Muscle of back (tissue), 13 donors: Measurements from ENCODE around the gene PCNX3. TPM values are rescaled to one million over a fixed set of nuclear protein-coding genes. Genes with fewer than 3 reads are reported as not detected.

Experiments used
- DNase-seq, 3 donors: peaks; one replicate each; pipeline versions ENCODE4 v3.0.0 to v3.0.0-alpha.2; 2013
- long read RNA-seq, 9 donors: transcript quantifications; one replicate each; lab custom pipeline, GENCODE V29; 2026
- polyA plus RNA-seq, 10 donors: library from polyadenylated mRNA; unstranded; fragments of 120-200 nt; gene quantifications; one replicate each; pipeline ENCODE4 v1.2.1, GENCODE V29; 2013; ENCODE audit not compliant: insufficient read length in 10 of 10

Gene PCNX3
- 10 to 100 TPM; 12.6 to 23.6 (median 17.5) TPM for polyA plus RNA-seq
- long read RNA-seq, donor 1, partial matches to known transcripts: 0 of 1 reads
- long read RNA-seq, donor 1, other reads (novel, unspliced or antisense): 0 of 1 reads
- long read RNA-seq, donor 2, full-length matches to known transcripts: 1 of 1 reads
- long read RNA-seq, donor 2, partial matches to known transcripts: 0 of 1 reads
- long read RNA-seq, donor 2, other reads (novel, unspliced or antisense): 0 of 1 reads
- long read RNA-seq, donor 3: 0 reads
- long read RNA-seq, donor 4: 0 reads
- long read RNA-seq, donor 5, partial matches to known transcripts: 7 of 7 reads
- long read RNA-seq, donor 5, other reads (novel, unspliced or antisense): 0 of 7 reads
- long read RNA-seq, donor 6: 0 reads
- long read RNA-seq, donor 7: 0 reads
- long read RNA-seq, donor 8: 0 reads
- long read RNA-seq, donor 9: 0 reads

DNA sequence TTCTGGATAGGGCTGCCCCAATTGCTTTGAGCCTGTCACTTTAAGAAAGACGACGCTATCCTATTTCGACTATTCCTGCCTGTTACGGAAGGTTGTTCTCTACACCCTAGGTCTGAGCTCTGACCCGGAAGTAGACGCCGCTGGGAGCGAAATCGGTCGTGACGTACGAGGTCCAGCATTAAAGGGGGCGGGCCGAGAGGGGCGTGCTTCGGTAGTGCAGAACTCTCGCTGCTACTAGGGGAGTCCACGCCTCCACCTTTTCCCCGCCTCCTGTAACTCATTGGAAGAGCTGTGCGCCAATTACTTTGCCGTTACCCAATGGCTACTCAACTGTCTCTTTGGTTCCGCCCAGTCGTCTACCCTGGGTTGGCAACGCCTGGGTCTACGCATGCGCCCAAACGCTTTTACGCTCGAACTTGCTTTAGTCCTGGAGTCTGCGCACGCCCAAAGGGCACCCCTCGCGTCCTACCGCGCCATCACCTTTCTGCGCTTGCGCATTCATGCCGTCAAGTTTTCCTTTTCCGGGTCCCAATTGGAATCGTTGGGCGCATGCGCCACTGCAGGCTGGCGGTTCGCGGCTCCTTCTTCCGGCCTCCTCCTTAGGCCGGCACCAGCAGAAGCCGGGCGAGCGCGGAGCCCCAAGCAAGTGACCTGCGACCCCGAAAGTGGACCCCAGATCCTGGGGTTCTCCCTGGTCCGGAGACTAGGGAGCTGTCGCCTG is at the start of gene PCNX3:
Gene PCNX3 (plus strand): TSS at position 548 of the 721 bp plus-strand sequence. CDS start 536 bp downstream, outside the sequence.
- DNase-seq: peak; percentile 100

DNA sequence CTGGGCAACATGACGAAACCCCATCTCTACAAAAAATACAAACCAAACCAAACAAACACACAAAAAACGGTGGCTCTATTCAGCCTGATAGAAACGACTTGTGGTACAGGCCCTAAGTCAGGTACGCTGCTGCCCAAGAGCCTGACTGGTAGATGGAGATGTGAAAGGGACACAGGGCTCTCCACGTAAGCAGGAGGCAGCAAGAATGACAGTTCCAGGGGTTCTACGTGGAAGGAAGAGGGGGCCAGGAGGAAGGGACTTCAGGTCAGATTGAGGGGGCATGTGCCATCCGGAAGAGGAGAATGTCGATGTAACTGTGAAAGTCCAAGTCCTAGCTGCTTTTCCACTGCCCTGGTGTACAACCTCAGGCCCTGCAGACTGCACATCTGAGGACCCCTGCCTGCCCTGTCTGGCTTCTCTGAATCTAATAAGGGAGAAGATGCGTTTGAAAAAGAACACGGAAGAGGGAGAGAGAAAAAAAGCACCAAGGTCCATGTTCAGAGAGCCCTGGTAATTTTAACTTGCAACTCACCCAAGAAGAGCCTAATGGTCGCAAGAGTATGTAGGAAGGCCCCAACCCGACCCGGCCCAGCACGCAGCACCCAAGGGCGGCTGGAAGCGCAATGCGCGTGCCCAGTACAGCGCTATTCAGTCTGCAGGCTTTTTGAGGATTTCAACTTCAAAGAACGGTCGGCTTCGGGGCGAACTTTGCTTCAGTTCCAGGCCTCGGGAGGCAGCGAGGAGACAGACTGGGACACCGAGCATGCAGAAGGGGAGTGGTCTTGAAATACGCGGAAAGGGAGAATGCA is 46.2 kb upstream of the PCNX3 start:
- DNase-seq: no peak

DNA sequence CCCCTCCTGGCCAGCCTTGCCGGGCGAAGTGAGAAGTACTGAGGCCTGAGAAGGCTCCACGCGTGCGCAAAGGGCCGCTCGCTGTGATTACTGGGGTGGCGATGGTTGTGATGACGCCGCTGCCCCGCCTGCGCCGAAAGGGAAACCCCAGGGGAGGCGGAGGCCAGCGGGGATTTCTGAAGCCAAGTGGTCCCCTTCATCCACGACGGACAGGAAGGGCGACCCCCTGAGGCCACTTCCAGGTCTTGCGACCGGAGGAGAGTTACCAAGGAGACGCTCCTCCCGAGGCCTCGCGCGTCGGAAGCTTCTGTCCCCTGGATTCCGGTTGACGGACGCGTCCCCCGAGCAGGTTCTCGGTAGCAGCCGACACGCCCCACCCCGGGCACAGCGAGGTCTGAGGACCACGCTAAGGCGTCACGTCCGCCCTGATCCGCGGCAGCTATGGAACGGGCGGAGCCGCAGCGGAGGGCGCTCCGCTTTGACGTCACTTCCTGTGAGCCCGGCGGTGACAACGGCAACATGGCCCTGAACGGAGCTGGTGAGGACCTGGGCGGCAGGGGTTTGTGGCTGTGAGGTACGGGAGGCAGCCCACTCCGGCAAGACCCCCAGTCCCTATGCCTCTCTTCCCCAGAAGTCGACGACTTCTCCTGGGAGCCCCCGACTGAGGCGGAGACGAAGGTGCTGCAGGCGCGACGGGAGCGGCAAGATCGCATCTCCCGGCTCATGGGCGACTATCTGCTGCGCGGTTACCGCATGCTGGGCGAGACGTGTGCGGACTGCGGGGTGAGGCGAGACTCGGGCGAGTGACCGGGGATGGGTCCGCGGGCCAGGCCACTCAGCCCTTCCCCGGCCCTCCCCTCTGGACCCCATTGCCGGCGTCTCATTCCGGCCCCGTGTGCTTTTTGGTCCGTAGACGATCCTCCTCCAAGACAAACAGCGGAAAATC is 45.3 kb upstream of the PCNX3 start, which contains the start of gene ZNRD2:
Gene ZNRD2 (plus strand): TSS at position 505 of the 946 bp plus-strand sequence. CDS start 15 bp downstream, at position 520.
- peak; percentile 98 to 99 (median 98) for DNase-seq

DNA sequence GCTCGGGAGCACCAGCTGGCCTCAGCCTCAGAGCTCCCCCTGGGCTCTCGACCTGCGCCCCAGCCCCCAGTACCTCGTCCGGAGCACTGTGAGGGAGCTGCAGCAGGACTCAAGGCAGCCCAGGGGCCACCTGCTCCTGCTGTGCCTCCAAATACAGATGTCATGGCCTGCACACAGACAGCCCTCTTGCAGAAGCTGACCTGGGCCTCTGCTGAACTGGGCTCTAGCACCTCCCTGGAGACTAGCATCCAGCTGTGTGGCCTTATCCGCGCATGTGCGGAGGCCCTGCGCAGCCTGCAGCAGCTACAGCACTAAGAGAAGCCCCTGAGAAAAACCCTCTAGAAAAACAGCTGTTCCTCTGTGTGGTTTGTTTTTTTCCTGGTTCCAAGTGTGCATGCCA is 44.2 kb upstream of the PCNX3 start:
- DNase-seq: no peak

DNA sequence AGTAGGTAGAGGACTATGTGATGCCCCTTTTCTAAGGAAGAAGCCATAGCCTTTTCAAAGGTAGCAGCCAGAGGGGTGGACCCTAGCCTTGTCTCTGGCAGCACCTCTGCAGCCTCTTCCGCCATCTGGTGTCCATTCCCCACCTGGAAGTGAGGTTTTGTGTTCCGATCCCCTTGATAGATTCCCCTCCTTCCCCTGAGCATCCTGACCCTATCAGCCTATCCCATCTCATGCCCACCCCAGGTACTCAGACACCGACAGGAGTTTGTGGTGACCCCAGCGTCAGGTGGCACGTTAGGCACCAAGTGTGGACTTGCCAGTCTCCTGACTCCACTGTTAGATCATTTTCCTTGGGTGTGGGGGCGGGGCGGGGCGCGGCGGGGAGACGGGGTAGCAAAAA is 43.6 kb upstream of the PCNX3 start:
- DNase-seq: peak in 1 of 3 donors; percentile 81

DNA sequence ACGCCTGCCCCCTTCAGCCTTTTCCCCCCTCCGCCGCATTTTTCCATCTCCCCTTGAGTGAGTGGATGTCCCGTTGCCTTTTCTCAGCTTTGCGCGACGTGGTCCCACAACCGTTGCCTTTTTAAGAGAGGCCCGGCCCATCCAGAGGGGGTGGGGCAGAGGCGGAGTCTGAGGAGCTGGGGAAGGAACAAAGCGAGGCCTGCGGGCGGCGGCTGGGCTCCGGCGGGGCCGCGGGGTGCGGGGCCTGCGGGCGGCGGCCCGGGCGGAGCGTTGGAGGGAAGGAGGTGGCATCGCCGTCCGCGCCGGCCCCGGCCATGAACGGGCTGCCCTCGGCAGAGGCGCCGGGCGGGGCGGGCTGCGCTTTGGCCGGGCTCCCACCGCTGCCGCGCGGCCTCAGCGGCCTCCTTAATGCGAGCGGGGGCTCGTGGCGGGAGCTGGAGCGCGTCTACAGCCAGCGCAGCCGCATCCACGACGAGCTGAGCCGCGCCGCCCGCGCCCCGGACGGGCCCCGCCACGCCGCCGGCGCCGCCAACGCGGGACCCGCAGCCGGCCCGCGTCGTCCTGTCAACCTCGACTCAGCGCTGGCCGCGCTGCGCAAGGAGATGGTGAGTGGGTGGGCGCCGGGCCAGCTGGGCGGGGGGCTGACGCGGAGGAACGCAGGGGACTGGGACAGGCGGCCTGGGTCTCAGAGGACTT is 43.1 kb upstream of the PCNX3 start, which contains the start of gene FAM89B:
Gene FAM89B (plus strand): TSS at position 183 of the 696 bp plus-strand sequence. CDS start 132 bp downstream, at position 315.
- peak; percentile 89 to 96 (median 94) for DNase-seq

DNA sequence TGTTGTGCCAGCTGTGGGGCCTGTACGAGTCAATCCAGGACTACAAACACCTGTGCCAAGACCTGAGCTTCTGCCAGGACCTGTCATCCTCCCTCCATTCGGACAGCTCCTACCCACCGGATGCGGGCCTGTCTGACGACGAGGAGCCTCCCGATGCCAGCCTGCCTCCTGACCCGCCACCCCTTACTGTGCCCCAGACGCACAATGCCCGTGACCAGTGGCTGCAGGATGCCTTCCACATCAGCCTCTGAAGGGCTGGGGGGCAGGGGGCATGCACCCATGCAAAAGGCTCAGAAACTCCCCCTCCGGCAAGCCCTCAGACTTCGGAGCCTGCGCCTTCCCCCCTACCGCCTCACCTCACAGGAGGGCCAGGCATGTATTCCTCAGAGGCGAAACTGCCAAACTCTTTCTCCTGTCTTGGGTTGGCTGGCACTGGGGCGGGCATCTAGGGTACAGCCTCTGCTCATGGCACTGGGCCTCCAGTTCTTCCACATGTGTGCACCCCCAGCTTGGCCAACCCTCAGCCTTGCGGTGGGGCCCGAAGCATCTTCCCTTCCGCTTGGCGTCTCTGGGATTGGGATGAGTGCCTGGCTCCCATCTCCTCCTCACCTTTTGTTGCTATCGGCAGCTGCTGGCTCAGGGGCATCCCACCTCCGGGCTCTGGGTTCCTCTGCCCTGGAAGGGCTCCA is 42.0 kb upstream of the PCNX3 start:
- DNase-seq: no peak

DNA sequence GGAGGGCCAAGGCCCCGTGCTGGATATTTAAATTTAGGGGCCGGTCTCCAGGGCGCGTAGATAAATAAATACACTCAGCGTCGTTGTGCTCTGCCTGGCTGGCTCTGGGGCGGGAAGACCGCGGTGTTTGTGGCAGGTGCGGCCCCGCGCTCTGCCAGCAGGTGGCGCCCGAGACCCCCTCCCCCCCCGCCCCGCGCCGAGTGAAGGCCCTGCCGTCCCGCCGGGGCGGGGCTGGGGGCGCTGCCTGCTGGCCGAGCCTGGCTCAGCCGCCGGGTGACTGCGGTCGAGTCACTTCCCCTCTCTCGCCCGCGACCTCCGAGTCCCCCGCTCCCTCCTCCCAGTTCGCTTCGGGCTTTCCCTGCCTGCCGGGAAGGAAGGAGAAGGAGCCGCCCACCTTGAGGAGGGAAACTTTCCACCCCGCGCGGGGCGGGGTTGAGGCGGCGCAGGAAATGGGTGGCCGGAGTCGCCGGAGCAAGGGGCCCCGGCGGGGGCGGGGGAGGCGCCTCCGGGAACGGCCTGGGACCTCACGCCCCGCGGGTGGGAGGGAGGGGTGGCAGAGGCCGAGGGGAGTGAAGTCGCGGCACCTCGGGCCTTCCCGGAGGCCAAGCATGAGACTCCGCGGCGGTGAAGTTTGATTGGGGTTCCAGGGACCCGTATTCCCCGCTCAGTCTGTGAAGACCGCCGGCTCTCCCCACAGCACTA is 41.3 kb upstream of the PCNX3 start:
- peak; percentile 93 to 98 (median 94) for DNase-seq

DNA sequence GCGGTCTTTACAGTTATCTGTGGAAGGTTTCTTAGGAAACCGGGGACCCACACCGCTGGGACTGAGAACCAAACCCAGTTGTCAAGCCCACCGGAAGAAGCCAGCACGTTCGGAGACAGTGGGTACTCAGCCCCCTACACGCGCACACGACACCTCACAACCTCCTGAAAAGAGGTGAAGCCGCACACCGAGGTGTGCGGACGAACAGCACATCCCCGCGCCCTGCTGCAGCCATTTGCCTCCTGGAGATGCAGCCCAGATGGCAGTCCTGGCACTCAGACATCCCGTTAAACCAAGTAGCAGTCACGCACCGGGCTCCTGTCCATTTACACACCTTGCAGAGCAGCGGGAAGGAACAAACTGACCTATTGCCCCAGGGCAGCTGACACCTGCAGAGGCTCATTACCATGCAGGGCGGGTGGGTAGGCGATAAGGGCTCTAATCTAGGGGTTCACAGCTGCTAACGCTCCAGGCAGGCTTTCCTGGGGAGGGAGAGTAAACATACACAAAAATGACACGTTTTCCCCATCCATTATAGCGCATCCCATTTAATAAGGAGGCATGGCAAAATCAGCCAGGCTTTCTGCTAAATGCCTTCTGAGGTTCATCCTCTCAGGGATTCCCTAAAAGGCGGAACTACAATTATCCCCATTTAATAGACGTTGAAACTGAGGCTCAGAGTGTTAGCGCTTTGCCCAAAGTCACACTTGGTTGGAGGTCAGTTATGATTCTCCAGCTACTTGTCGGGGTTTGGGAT is 40.6 kb upstream of the PCNX3 start:
- DNase-seq: no peak

DNA sequence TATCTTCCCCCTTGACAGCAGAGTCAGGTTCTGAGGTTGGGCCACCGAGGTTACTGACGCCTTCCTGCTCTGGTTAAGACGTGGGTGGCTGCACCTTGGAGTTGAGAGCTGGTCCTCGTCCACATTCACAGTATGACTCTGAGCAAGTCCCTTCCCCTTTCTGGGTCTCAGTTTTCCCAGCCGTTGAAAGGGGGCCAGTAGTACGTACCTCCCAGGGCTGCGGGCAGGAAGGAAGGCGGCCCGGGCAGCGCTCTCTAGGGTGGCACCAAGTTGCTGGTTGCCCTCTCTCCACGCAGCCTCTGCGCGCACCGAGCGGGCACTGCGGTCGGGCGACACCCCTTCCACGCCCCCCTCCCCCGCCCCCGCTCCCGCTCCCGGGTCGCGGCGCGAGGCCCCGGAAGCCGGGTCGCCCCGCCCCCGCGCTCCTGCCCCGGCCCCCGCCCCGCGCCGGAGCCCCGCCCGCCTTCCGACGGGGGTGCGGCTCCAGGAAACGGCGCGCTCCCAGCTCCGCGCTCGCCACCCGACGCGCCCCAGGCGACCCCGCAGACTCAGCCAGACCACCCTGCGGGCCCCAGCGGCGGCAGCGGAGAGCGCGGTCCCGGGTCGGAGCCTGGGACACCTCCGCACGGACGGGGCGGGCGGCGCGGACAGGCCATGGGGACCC is 39.9 kb upstream of the PCNX3 start, which contains the start of gene EHBP1L1:
Gene EHBP1L1 (plus strand): TSS at position 486 of the 664 bp plus-strand sequence. CDS start 250 bp downstream, outside the sequence.
- peak in 2 of 3 donors; percentile 72 to 76 for DNase-seq

DNA sequence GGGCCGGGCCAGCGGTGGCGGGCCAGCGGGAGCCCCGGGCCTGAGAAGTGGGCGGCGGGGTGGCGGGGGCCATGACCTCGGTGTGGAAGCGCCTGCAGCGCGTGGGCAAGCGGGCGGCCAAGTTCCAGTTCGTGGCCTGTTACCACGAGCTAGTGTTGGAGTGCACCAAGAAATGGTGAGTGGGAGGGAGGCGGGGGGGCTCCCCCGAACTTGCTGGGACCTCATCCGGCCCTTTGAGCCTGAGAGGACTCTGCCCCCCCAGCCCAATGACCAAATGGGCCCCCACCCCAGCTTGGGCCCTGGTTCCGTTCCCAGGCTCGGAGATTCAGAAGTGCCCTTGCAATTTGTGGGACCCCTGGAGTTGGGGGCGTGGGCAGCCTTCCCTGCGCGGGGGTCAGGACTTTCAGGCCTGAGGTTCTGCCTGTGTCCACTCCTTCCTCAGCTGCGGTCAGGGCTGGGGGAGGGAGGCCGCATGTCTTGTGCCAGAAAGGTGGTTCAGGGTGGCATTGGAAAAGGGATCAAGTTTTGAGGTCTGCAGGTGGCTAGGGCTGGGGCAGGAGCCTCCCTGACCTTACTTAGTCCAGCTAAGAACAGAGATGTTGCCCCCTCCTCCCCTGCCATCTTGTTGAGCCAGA is 39.2 kb upstream of the PCNX3 start:
- no peak for DNase-seq

DNA sequence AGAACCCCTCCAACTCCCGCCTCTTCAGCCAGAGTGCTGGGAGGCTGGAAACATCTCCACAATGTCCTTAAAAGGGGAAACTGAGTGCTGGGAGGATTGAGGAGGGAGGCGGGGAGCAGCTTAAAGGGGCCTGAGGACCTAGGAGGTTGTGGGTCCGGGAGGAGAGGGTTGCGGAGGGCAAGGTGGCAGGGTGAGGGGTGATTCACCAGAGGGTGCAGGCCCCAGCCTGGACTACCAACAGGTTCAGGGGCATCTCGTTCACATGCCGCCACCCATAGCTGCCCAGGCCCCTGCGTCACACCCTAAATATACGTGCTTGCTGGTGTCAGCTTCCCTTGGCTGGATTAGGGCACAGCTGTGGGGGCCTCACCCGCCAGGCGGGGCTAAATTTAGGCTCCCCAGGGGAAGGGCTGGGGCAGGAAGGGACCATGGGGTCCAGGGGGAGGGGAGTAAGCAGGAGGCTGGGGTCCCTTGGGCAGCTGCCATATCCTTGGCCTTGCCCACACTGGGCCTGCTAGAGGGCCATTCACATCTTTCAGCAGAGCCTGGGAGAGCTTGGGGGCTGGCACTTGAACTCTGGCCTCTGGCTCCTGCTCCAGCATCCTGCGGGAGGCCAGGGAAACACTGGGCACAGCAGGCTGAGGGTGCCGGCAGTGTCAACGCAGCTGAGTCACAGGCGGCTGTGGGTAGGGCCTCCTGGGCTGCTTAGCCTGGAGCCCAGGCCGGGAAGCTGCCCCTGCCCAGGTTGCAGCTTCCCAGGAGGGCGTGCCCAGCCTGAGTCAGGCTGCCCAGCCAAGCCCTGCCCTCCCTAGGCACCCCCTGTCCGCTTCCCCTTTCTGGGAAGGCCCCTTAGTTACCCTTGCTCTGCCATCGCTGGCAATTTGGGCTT is 38.5 kb upstream of the PCNX3 start:
- peak; percentile 69 to 72 (median 71) for DNase-seq

DNA sequence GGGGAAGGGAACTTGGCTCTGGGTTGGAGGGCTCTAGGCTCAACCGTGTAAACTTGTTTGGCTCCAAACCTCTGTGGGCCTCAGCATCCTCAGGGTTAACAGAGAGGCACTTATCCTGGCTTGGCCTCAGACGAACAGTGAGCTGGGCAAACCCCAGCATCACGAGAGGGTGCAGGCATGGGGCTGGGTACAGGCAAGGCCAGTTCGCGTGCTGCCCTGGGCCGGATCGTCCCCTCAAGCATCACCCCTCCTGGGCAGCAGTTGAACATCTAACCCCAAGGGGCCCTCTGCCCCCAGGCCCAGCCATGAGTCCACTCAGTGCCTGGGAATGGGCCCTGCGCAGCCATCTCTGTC is 37.8 kb upstream of the PCNX3 start:
- DNase-seq: no peak

DNA sequence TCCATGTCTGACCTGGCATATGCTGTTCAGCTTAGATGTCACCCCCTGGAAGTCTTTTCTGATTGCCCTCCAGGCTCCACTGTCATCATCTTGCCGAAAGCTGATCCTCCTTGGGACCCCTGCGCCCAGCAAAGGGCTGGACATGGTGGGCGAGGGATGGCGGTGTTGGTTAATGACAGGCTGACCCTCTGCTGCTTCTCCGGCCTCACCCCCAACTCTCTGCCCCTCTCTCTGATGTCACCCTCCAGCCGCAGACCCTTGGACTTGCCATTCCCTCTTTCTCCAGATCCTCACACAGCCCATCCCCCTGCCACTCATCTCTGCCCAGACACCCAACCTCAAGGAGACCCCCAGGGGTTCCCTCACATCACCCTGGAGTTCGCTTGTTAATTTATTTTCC is 37.4 kb upstream of the PCNX3 start:
- no peak for DNase-seq

DNA sequence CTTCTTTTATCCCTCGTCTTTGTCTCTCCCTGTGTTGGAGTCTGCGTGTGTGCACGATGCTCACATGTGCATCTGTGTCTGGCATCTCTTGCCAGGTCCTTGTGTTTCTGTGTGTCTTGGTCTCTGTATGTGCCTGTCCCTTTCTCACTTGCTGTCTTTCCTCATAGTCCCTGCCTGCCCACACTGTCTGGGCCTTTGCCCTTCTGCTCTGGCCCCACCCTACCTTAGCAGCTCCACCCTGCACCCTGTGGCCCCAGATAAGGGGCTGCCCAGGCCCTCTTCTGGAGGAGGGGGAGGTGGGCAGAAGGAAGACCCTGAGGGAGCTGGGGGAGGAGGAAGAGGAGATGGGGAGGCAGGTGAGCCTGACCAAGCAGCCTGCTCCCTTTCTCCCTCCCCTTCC is 36.9 kb upstream of the PCNX3 start:
- DNase-seq: no peak

DNA sequence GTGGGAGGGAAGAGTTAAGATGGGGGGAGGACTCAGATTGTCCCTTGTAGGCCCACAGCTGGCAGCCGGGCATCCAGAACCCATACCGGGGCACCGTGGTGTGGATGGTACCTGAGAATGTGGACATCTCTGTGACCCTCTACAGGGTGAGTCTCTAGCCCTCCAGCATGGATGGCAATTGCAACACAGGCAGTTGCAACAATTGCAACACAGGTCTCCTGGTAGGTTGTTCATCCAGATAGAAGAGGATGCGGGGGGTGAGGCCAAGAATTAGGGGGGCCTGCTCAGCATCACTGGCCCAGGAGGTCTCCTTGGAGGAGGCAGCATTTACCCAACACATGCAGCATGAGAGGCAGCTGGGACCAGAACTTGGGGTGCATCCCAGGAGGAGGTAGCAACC is 36.3 kb upstream of the PCNX3 start:
- no peak for DNase-seq
